H54 (cell line): ENCODE data around the gene KRTAP10-5.

Experiments used
- DNase-seq: peaks from one replicate; pipeline ENCODE4 v3.0.0; 2011; ENCODE audit warnings: low spot score, mixed read lengths; ENCODE audit not compliant: insufficient read length
- FAIRE-seq: peaks from 3 replicates; lab custom pipeline; 2011; peaks lifted over from hg19 to GRCh38; lab: Jason Lieb, UNC
- POLR2A ChIP-seq: IDR thresholded peaks from 2 replicates; pipeline ENCODE4 v1.6.1; 2011; ENCODE audit warnings: low read depth, mild to moderate bottlenecking, low read length

KRTAP10-5 gene

DNA sequence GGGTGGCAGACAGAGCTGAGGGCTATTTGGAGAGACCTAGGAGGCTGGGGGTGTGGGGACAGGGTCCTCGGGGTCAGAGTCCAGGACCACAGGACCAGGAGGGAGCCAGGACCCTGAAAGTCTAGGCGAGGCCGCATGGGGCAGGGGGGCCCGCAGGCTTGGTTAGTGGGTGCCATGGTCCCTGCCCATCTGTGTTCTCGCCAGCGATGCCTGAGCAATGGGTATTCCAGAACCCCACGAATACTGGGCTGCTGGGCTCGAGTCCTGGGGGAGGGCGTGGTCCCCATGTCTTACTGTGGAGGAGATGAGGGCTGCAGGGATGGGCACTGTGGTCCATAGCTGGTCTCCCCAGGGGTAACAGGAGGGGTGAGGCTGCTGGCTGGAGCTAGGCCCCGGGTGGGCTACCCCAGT is 9.9 kb upstream of the KRTAP10-5 start:
- FAIRE-seq: no peak
- TF ChIP-seq POLR2A: no peak
- DNase-seq: no peak

DNA sequence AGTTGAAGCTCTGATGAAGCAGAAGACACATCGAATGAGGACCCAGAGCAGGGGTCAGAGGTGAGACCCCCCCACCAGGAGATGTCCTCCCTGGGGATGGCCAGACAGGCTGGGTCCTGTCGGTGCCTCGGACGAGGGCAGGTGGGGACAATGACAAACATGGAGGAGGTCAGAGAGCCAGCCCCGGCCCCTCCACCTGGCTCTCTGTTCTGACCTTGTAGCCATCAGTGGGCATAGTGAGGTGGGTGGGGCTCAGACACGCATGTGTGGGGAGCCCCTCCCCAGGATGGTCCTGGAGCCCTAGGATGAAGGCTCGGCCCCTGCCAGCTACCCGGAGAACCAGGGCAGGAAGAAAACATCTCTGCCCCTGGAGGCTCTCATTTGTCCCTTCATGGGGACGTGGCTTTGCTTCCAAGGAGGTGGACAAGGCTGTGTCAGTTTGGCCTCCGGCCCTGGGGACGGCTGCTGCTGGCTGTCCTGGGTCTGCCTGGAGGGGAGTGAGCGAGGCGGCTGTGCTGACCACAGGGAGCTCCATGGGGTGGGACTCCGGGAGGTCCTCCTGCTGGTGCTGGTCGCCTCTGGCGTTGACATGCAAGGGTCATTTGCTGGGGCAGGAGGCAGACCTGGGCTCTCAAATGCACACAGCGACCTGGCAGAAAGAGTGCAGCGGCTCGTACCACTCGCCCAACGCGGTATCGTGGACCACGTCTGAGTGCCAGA is 9.3 kb upstream of the KRTAP10-5 start:
- no peak for FAIRE-seq
- no peak for TF ChIP-seq POLR2A

GRCh38 chr21:44589094-44589493 is 8.7 kb upstream of the KRTAP10-5 start:
- FAIRE-seq: no peak
- no peak for TF ChIP-seq POLR2A

More for the DNA sequence above, 9.3 kb upstream of the KRTAP10-5 start:
- DNase-seq: no peak

GRCh38 chr21:44585892-44586291 is 5.5 kb upstream of the KRTAP10-5 start:
- FAIRE-seq (no peak), DNase-seq (no peak)
- no peak for TF ChIP-seq POLR2A

More at GRCh38 chr21:44589094-44589493, 8.7 kb upstream of the KRTAP10-5 start:
- no peak for DNase-seq

DNA sequence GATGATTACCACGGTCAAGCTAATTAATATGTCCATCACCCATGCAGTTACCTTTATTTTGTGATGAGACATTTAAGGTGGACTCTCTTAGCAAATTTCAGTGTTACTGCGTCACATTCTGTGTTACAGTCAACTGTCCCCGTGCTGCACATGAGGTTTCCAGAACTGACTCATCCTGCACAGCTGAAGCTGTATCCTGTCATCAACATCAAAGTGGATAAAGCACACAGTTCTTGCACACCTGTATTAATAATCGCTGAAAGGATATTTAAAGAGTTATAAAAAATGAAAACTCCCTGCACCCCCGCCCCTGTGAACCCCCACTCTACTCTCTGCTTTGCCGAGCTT is 3.4 kb upstream of the KRTAP10-5 start:
- TF ChIP-seq POLR2A: no peak
- FAIRE-seq (no peak), DNase-seq (no peak)

- DNase-seq: no peak
- no peak for FAIRE-seq
- TF ChIP-seq POLR2A: no peak
Measured at GRCh38 chr21:44583089-44583799, 2.8 kb upstream of the KRTAP10-5 start.

- FAIRE-seq: no peak
- no peak for TF ChIP-seq POLR2A
- DNase-seq: no peak
Measured at GRCh38 chr21:44582055-44582454, 1.7 kb upstream of the KRTAP10-5 start.

DNA sequence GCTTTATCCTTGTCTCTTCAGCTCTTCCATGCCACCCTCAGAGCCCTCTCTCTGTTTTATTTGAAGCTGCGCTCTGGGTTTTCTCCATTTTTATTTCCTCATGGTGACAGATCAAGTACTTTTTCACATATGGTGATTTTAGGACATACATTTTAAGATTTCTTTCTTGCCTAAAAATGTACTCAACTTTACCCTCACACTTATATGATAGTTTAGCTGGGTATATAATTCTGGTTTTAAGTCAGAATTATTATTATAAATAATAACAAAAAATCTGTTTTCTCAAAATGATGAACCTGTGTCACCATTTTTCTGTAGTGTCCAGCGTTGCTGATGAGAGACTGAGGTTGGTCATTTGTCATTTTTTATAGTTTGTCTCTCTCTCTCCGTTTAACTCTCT is 754 bp upstream of the KRTAP10-5 start:
- no peak for DNase-seq
- FAIRE-seq: no peak

DNA sequence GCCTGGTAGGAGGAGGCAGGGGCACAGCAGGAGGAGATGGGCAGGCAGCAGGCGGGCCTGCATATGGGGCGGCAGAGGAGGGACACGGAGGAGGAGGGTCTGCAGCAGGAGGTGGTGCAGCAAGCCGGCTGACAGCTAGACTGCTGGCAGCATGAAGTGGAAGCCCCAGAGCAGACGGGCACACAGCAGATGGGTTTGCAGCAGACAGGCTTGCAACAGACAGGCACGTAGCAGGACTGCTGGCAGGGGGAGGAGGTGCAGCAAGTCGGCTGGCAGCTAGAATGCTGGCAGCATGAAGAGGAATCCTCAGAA is 615 bp downstream of the KRTAP10-5 start:
- no peak for TF ChIP-seq POLR2A

More for the DNA sequence above, 754 bp upstream of the KRTAP10-5 start:
- no peak for TF ChIP-seq POLR2A

GRCh38 chr21:44579056-44579832 is 1.2 kb downstream of the KRTAP10-5 start:
- no peak for TF ChIP-seq POLR2A
- FAIRE-seq (no peak), DNase-seq (no peak)

More for the DNA sequence above, 615 bp downstream of the KRTAP10-5 start:
- FAIRE-seq (no peak), DNase-seq (no peak)

DNA sequence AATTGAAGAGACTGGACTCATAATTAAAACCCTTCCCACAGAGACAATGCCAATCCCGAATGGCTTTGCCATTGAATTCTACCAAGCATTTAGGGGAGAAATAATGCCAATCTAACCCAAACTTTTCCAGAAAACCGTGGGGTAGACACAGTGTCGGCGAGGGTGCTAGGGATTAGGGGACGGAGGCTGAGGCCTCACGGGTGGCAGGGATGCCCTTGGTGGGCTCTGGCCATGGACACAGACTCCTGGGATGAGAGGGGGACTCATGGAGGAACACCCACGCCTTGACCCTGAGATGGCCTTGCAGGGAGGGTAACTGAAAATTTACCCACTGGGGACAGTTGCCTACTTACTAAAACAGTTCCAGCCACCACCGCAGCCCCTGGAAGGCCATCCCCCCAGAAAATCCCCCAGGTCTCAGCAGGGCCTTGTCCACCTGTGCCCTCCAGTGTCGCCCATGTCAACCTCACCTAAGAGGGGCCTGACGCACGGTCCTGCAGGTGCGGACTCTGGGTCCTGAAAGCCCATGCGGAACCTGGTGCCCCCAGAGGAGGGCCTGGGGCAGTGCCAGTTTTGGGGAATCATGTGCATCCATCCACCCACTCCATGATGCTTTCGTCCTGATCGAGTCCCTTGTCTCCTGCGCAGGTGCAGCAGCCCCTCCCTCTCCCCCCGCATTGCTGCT is 1.9 kb downstream of the KRTAP10-5 start:
- DNase-seq (no peak), FAIRE-seq (no peak)
- no peak for TF ChIP-seq POLR2A

- no peak for TF ChIP-seq POLR2A
- FAIRE-seq (no peak), DNase-seq (no peak)
Measured at GRCh38 chr21:44576025-44576420, 4.4 kb downstream of the KRTAP10-5 start.

- no peak for FAIRE-seq
- TF ChIP-seq POLR2A: no peak
Measured at GRCh38 chr21:44575307-44576024, 4.9 kb downstream of the KRTAP10-5 start.

More at GRCh38 chr21:44575307-44576024, 4.9 kb downstream of the KRTAP10-5 start:
- no peak for DNase-seq
